Hepatocyte (in vitro differentiated cells): ENCODE data around the gene NBAS. TPM values are rescaled to one million over a fixed set of nuclear protein-coding genes. Genes with fewer than 3 reads are reported as not detected.
"Not testable (repeated sequence)": the region's sequence is repeated elsewhere in the genome, so short reads cannot be mapped to it uniquely, and the experiment has no call there.

ENCODE experiments used
- DNase-seq: peaks from one replicate; pipeline ENCODE4 v3.0.0-alpha.2; 2016; ENCODE audit warnings: low spot score
- H2AFZ ChIP-seq: fragments of 200-600 bp; sonication (generic); 2 replicates; pipeline ENCODE4 v1.6.0; 2016; ENCODE audit warnings: antibody characterized with exemption, mild to moderate bottlenecking
- H3K27ac ChIP-seq: fragments of 200-600 bp; sonication (generic); 2 replicates; pipeline ENCODE4 v1.5.1; 2016; ENCODE audit warnings: mild to moderate bottlenecking
- H3K27me3 ChIP-seq: fragments of 200-600 bp; sonication (generic); 2 replicates; pipeline ENCODE4 v1.6.1; 2016
- H3K36me3 ChIP-seq: fragments of 200-600 bp; sonication (generic); replicated peaks from 2 replicates; pipeline ENCODE4 v1.5.1; 2016; ENCODE audit warnings: low read depth; ENCODE audit not compliant: insufficient read depth
- H3K4me1 ChIP-seq: fragments of 200-600 bp; sonication (generic); 2 replicates; pipeline ENCODE4 v1.5.1; 2016; ENCODE audit warnings: mild to moderate bottlenecking, moderate library complexity; ENCODE audit not compliant: insufficient read depth
- H3K4me2 ChIP-seq: fragments of 200-600 bp; sonication (generic); 2 replicates; pipeline ENCODE4 v1.6.0; 2016
- H3K4me3 ChIP-seq: fragments of 200-600 bp; sonication (generic); 2 replicates; pipeline ENCODE4 v1.5.1; 2016; ENCODE audit warnings: mild to moderate bottlenecking
- H3K79me2 ChIP-seq: fragments of 200-600 bp; sonication (generic); 2 replicates; pipeline ENCODE4 v1.6.0; 2017; ENCODE audit warnings: mild to moderate bottlenecking
- H3K9me2 ChIP-seq: fragments of 200-600 bp; sonication (generic); replicated peaks from 2 replicates; pipeline ENCODE4 v1.6.0; 2017; ENCODE audit warnings: mild to moderate bottlenecking; ENCODE audit not compliant: insufficient read depth
- H3K9me3 ChIP-seq: fragments of 200-600 bp; sonication (generic); 2 replicates; pipeline ENCODE4 v1.5.1; 2016; ENCODE audit warnings: low read depth, mild to moderate bottlenecking
- H4K20me1 ChIP-seq: fragments of 200-600 bp; sonication (generic); 2 replicates; pipeline ENCODE4 v1.6.0; 2016; ENCODE audit warnings: mild to moderate bottlenecking; ENCODE audit not compliant: insufficient read depth, poor library complexity, severe bottlenecking
- CTCF ChIP-seq: fragments of 200-600 bp; sonication (generic); IDR thresholded peaks from 2 replicates; pipeline ENCODE4 v1.5.1; 2016; ENCODE audit warnings: antibody characterized with exemption, mild to moderate bottlenecking; ENCODE audit not compliant: poor library complexity
- EZH2 ChIP-seq: fragments of 200-600 bp; sonication (generic); IDR thresholded peaks from 2 replicates; pipeline ENCODE4 v1.6.1; 2016; ENCODE audit warnings: antibody characterized with exemption, mild to moderate bottlenecking, borderline replicate concordance
- EZH2phosphoT487 ChIP-seq: fragments of 200-600 bp; sonication (generic); IDR thresholded peaks from one replicate; pipeline ENCODE4 v1.6.1; 2018; ENCODE audit warnings: antibody characterized with exemption, mild to moderate bottlenecking, low read depth, moderate library complexity; ENCODE audit not compliant: unreplicated experiment, severe bottlenecking
- WGBS: methylation state at CpG from one replicate; pipeline ENCODE4 v1.1.6; 2016; ENCODE audit warnings: low lambda C conversion rate; ENCODE audit errors: missing lambda C conversion rate; 5-methylcytosine and 5-hydroxymethylcytosine counted together
- polyA plus RNA-seq: library from polyadenylated mRNA; unstranded; fragments of >200 nt; fragmentation: Nextera tagmentation; extraction: Ambion mirVana; gene quantifications from 2 replicates; pipeline ENCODE4 v1.2.1, GENCODE V29; 2016
- total RNA-seq: library from RNA; depleted of rRNA; stranded (reverse); fragments of >200 nt; gene quantifications from 2 replicates; pipeline ENCODE4 v1.2.3, GENCODE V29; 2014

Gene NBAS
- total and polyA plus RNA-seq, 2 experiments from 2014 or later, result 20.8 to 47.2 TPM

GRCh38 chr2:15520346-15520745, 40.8 kb downstream of the NBAS start:
- no peak overlapping the region for H3K4me2 ChIP-seq
- no peaks in the 10 kb centered on the region for H3K9me3 ChIP-seq
- no peaks in the 10 kb centered on the region for H3K4me1 ChIP-seq
- no peak for DNase-seq
- H3K36me3 ChIP-seq, result no peaks in the 10 kb centered on the region
- H3K27me3 ChIP-seq, result no peaks in the 10 kb centered on the region
- H3K79me2 ChIP-seq, result no peaks in the 10 kb centered on the region
- no peak overlapping the region for H3K4me3 ChIP-seq
- H3K9me2 ChIP-seq, result no peaks in the 10 kb centered on the region
- no peak overlapping the region for H2AFZ ChIP-seq
- TF ChIP-seq CTCF (no peak), EZH2 (no peak)
- no peaks in the 10 kb centered on the region for H4K20me1 ChIP-seq
- 100% methylated on average over 5 of the region's 5 CpGs for WGBS
- H3K27ac ChIP-seq, result no peak overlapping the region

GRCh38 chr2:15518759-15519158, 42.4 kb downstream of the NBAS start:
- not testable (repeated sequence) for H3K4me1 ChIP-seq, H3K9me3 ChIP-seq, DNase-seq, H3K9me2 ChIP-seq, H3K79me2 ChIP-seq, H3K27ac ChIP-seq, H4K20me1 ChIP-seq, H3K4me3 ChIP-seq, H3K4me2 ChIP-seq, H2AFZ ChIP-seq, H3K36me3 ChIP-seq, H3K27me3 ChIP-seq
- 96% methylated on average over 3 of the region's 3 CpGs for WGBS

GRCh38 chr2:15517793-15518192, 43.3 kb downstream of the NBAS start:
- Histone ChIP-seq H3K79me2 (no peaks in the 10 kb centered on the region), H4K20me1 (no peaks in the 10 kb centered on the region), H2AFZ (no peak overlapping the region), H3K9me3 (no peaks in the 10 kb centered on the region), H3K36me3 (no peaks in the 10 kb centered on the region), H3K4me3 (no peak overlapping the region), H3K4me2 (no peak overlapping the region), H3K9me2 (no peaks in the 10 kb centered on the region), H3K4me1 (no peaks in the 10 kb centered on the region), H3K27me3 (no peaks in the 10 kb centered on the region), H3K27ac (no peak overlapping the region)
- DNase-seq, result no peak
- 94% methylated on average over 2 of the region's 2 CpGs for WGBS
- TF ChIP-seq EZH2 (no peak), EZH2phosphoT487 (no peak), CTCF (no peak)

GRCh38 chr2:15511686-15512085, 49.4 kb downstream of the NBAS start:
- no peak for DNase-seq
- no peak for TF ChIP-seq EZH2phosphoT487
- TF ChIP-seq CTCF, result no peak
- TF ChIP-seq EZH2, result no peak
- Histone ChIP-seq H3K9me3 (no peaks in the 10 kb centered on the region), H3K27me3 (no peaks in the 10 kb centered on the region), H4K20me1 (no peaks in the 10 kb centered on the region), H3K4me1 (no peaks in the 10 kb centered on the region), H3K79me2 (no peaks in the 10 kb centered on the region), H3K4me3 (no peak overlapping the region), H3K9me2 (no peaks in the 10 kb centered on the region), H2AFZ (no peak overlapping the region), H3K36me3 (no peaks in the 10 kb centered on the region), H3K4me2 (no peak overlapping the region), H3K27ac (no peak overlapping the region)
- WGBS, result 83% methylated on average over 1 of the region's 1 CpG
